Heart left ventricle (tissue), 16 donors: Measurements from ENCODE around the gene TMEFF1. TPM values are rescaled to one million over a fixed set of nuclear protein-coding genes. Genes with fewer than 3 reads are reported as not detected.
"Not testable (repeated sequence)": the region's sequence is repeated elsewhere in the genome, so short reads cannot be mapped to it uniquely, and the experiment has no call there.

Experiments used
- ATAC-seq, 4 donors: fragments of 200-7000 bp; cut with Tn5 transposase; one replicate each; pipeline ENCODE4 v1.9.1; 2020 to 2022; ENCODE audit warnings: moderate library complexity in 4 of 4, mild to moderate bottlenecking in 3 of 4, moderate number of reproducible peaks in 1 of 4
- DNase-seq, 5 donors: peaks; one replicate each; pipeline ENCODE4 v3.0.0-alpha.2; 2020
- H3K27ac ChIP-seq, 12 donors: fragments of 200-600 bp; sonication (generic) in 4 of 12; one replicate each; pipeline versions ENCODE4 v1.5.0 to v1.8.0; 2016 to 2022; ENCODE audit warnings: mild to moderate bottlenecking in 2 of 12
- H3K27me3 ChIP-seq, 9 donors: fragments of 200-600 bp; sonication (generic) in 2 of 9; one replicate each; pipeline versions ENCODE4 v1.5.1 to v1.8.0; 2016 to 2022; ENCODE audit warnings: mild to moderate bottlenecking in 3 of 9
- H3K36me3 ChIP-seq, 9 donors: fragments of 200-600 bp; sonication (generic) in 2 of 9; one replicate each; pipeline versions ENCODE4 v1.5.0 to v1.8.0; 2018 to 2022; ENCODE audit warnings: mild to moderate bottlenecking in 2 of 9
- H3K4me1 ChIP-seq, 12 donors: fragments of 200-600 bp; sonication (generic) in 4 of 12; one replicate each; pipeline versions ENCODE4 v1.5.0 to v1.8.0; 2016 to 2022; ENCODE audit warnings: mild to moderate bottlenecking in 3 of 12
- H3K4me3 ChIP-seq, 12 donors: fragments of 200-600 bp; sonication (generic) in 4 of 12; one replicate each; pipeline versions ENCODE4 v1.5.0 to v1.8.0; 2017 to 2022; ENCODE audit warnings: mild to moderate bottlenecking in 9 of 12, moderate library complexity in 4 of 12
- H3K9me3 ChIP-seq, 12 donors: fragments of 200-600 bp; sonication (generic) in 4 of 12; one replicate each; pipeline versions ENCODE4 v1.5.0 to v1.8.0; 2016 to 2022; ENCODE audit warnings: mild to moderate bottlenecking in 1 of 12
- POLR2A ChIP-seq, 2 donors: fragments of 450-650 bp; IDR thresholded peaks; one replicate each; pipeline ENCODE4 v1.6.1; 2017; ENCODE audit warnings: antibody characterized with exemption in 2 of 2, mild to moderate bottlenecking in 2 of 2, moderate library complexity in 2 of 2
- WGBS, 4 donors: extraction: QIAGEN DNeasy Blood & Tissue Kit in 2 of 4; methylation state at CpG; one replicate each; pipeline versions ENCODE4 v1.1.5 to v1.1.7; 2013 to 2018; 5-methylcytosine and 5-hydroxymethylcytosine counted together
- intact Hi-C, 10 donors: fragments of 100-400 bp; cut with DNase I; formaldehyde crosslinking; loops; one replicate each; pipeline versions ENCODE4 v1.11.1 to v1.14.2; 2022
- polyA plus RNA-seq, 2 donors: library from polyadenylated mRNA; stranded (reverse); fragments of 200-250 nt; gene quantifications; one replicate each; pipeline ENCODE4 v1.2.3, GENCODE V29; 2013
- total RNA-seq, 9 donors: library from RNA; depleted of rRNA in 2 of 9; stranded (reverse); fragments of >200 nt in 2 of 9; fragmentation: NEBNext Ultra II Directional in 3 of 9; extraction: Animal tissue kit (Norgen Biotek cat#: 25700) in 3 of 9; gene quantifications; one replicate each; pipeline versions ENCODE4 v1.1.0 to v1.2.4, GENCODE V29; 2016 to 2023
- TF ChIP-seq, protein P1 (sequence below), 12 donors: fragments of 200-600 bp; sonication (generic) in 4 of 12; IDR thresholded peaks; one replicate each; pipeline versions ENCODE4 v1.5.0 to v1.8.0; 2018 to 2022; ENCODE audit warnings: antibody characterized with exemption in 12 of 12, mild to moderate bottlenecking in 5 of 12
- donor health status: ischemic (EF 13 %, LVEDD 7.1; RV severe dilation, severe dysfunction).
- donor health status: healthy with polysubstance abuse.
- donor health status: DM: no; HTN: yes; CAD: no.
- donor health status: DM: no; HTN: no; CAD: no.
- donor health status: ischemic (EF 25% LVEDD 6.9; RV normal size, moderate dysfunction).
- donor health status: ischemic (EF 25% LVEDD 5.7; RV mildly dilated, moderate dysfunction).
- donor health status: healthy.
- donor health status: DM: yes; HTN: yes; CAD: no.
- donor health status: ischemic (EF 35%, LVEDD 5.7; RV mildly dilated, moderate dysfunction).
- donor health status: nonischemic (EF 11% LVEDD 7.7; RV severe dilation, severe dysfunction).
- donor health status: DM: yes; HTN: yes; CAD: no.
- donor health status: PGD.
- donor health status: ischemic (EF 29% LVEDD 5.4; RV normal size, mild dysfunction).
- donor health status: nonischemic (EF 23%, LVEDD 6.1; RV moderate dilation, normal function).

TMEFF1 gene
- total and polyA plus RNA-seq, 11 donors: 0.03 to 1.1 (median 0.19) TPM; not detected in 4

DNA sequence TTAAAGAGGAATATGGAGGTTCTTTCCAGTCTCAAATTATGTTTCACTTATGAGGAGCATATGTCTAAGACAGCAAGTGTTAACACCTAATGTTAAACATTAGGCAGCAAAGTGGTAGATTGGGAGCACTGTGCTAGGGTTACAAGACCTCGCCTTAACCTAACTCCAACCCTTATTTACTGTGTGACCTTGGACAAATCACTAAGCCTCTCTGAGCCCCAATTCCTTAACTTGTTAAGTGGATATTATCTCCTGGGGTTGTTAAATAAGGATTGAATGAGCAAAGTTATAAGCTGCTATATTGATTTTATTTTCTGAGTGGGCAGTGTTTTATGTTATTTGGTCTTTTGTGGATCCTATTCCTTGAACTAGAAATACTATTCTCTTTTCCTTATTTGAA lies 38.3 kb downstream of the TMEFF1 start:
- no peak for TF ChIP-seq POLR2A (IDR thresholded peaks at IDR 0.05)
- TF ChIP-seq, protein P1, sequence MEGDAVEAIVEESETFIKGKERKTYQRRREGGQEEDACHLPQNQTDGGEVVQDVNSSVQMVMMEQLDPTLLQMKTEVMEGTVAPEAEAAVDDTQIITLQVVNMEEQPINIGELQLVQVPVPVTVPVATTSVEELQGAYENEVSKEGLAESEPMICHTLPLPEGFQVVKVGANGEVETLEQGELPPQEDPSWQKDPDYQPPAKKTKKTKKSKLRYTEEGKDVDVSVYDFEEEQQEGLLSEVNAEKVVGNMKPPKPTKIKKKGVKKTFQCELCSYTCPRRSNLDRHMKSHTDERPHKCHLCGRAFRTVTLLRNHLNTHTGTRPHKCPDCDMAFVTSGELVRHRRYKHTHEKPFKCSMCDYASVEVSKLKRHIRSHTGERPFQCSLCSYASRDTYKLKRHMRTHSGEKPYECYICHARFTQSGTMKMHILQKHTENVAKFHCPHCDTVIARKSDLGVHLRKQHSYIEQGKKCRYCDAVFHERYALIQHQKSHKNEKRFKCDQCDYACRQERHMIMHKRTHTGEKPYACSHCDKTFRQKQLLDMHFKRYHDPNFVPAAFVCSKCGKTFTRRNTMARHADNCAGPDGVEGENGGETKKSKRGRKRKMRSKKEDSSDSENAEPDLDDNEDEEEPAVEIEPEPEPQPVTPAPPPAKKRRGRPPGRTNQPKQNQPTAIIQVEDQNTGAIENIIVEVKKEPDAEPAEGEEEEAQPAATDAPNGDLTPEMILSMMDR (IDR thresholded peaks at IDR 0.05): no peak
- ATAC-seq (no peak), DNase-seq (no peak)
- Histone ChIP-seq H3K4me3 (no peak overlapping the region), H3K27ac (no peak overlapping the region), H3K36me3 (no peaks in the 10 kb centered on the region), H3K4me1 (peaks cover 0 to 4% (median 0%) of the 10 kb centered on the region in 12 donors), H3K9me3 (no peaks in the 10 kb centered on the region), H3K27me3 (no peaks in the 10 kb centered on the region)
- 94 to 100% (median 99%) methylated on average over 1 of the region's 1 CpG for WGBS, 4 donors
- intact Hi-C loops: loop anchor here in 1 of 10 donors (10.0 kb wide), 1 partner anchor 54 kb away; no protein-coding TSS in a partner anchor

DNA sequence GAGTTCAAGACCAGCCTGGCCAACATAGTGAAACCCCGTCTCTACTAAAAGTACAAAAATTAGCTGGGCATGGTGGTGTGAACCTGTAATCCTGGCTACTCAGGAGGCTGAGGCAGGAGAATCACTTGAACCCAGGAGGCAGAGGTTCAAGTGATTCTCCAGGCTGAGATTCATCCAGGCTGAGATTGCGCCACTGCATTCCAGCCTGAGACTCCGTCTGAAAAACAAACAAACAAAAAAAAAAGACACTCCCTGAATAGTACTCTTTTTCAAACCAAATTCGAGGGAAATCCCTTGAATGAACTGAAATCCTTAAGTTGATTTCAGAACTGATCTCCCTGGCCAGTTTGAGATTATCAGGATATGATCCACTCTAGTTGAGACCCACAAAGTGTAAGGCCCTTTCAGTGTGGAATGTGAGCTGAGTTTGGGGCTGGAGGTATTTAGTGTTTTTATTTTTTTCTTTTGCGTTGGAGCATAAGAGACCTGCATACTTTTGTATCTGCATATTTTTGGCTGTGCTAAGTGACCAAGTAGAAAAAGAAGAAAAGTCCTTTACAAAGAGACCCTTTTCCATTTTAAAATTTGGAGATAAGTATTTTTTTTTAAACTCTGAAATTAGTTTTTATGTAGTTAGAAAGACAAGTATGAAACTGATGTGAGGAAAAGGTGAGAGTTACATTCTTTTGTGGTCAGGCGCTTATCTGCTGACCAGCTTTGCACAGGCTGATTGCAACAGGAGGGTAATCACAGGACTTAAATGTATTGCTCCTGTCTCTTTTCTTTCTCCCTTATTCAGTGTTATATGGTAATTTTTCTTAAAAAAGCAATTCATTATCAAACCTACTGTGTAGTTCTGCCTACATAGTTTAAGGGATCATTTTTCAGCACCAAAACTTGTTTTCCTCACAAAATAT lies 42.9 kb downstream of the TMEFF1 start:
- intact Hi-C loops: loop anchor here in 1 of 10 donors (10.0 kb wide), 1 partner anchor 49 kb away; no protein-coding TSS in a partner anchor

DNA sequence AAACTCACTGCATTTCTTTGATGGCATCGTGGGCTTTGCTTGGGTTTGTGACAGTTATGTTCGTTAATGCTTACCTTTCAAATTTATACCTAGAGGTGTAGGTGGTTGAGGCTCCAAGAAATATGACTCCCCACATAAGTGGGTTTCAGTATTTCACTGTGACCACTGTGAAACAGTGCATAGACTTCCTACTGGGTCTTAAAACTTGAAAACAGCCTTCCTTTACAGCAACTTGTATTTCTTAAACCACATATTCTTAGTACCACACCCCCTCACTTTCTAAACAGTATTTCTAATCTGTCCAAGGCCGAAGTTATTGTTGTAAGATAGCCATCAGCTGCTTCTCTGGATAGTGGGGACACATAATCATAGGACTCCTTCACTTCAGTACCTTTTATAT lies 48.3 kb downstream of the TMEFF1 start:
- Histone ChIP-seq H3K9me3 (no peaks in the 10 kb centered on the region), H3K27me3 (no peaks in the 10 kb centered on the region), H3K4me1 (no peaks in the 10 kb centered on the region), H3K4me3 (no peak overlapping the region), H3K27ac (no peak overlapping the region), H3K36me3 (no peaks in the 10 kb centered on the region)
- ATAC-seq: no peak
- TF ChIP-seq, protein P1 (IDR thresholded peaks at IDR 0.05): no peak
- TF ChIP-seq POLR2A (IDR thresholded peaks at IDR 0.05): no peak
- WGBS, 4 donors: 78 to 82% (median 79%) methylated on average over 3 of the region's 3 CpGs
- no peak for DNase-seq
- intact Hi-C loops: no loop called here

More for the DNA sequence above, 42.9 kb downstream of the TMEFF1 start:
- WGBS, 4 donors: 77 to 85% (median 81%) methylated on average over 6 of the region's 6 CpGs
- no peak overlapping the region for H3K27ac ChIP-seq
- H3K36me3 ChIP-seq: no peaks in the 10 kb centered on the region
- DNase-seq (no peak), ATAC-seq (no peak)
- no peaks in the 10 kb centered on the region for H3K4me1 ChIP-seq
- TF ChIP-seq, protein P1 (IDR thresholded peaks at IDR 0.05): no peak
- TF ChIP-seq POLR2A (IDR thresholded peaks at IDR 0.05): no peak
- H3K9me3 ChIP-seq: no peaks in the 10 kb centered on the region
- no peak overlapping the region for H3K4me3 ChIP-seq
- no peaks in the 10 kb centered on the region for H3K27me3 ChIP-seq

DNA sequence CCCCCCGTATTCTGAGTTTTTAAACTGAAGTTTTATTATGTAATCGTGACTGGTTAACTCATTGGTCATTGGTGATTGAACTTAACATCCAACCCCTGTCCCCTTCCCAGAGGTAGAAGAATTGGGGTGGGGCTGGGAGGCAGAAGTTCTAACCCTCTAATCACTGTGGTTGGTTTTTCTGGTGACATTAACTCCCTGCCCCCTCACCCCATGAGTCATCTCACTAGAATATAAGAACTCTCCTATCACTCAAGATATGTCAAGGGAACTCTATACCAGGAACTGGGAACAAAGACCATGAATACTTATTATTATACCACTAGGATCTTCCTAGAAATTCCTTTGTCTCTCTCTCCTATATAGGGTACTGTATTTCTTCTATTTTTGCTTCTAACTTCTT lies 52.6 kb downstream of the TMEFF1 start:
- Histone ChIP-seq H3K4me3 (no peak overlapping the region), H3K4me1 (no peaks in the 10 kb centered on the region), H3K27ac (no peak overlapping the region), H3K36me3 (no peaks in the 10 kb centered on the region), H3K9me3 (no peaks in the 10 kb centered on the region), H3K27me3 (no peaks in the 10 kb centered on the region)
- DNase-seq (no peak), ATAC-seq (no peak)
- no peak for TF ChIP-seq POLR2A (IDR thresholded peaks at IDR 0.05)
- TF ChIP-seq, protein P1 (IDR thresholded peaks at IDR 0.05): no peak
- 97 to 100% (median 98%) methylated on average over 2 of the region's 2 CpGs for WGBS, 4 donors
- intact Hi-C loops: no loop called here

DNA sequence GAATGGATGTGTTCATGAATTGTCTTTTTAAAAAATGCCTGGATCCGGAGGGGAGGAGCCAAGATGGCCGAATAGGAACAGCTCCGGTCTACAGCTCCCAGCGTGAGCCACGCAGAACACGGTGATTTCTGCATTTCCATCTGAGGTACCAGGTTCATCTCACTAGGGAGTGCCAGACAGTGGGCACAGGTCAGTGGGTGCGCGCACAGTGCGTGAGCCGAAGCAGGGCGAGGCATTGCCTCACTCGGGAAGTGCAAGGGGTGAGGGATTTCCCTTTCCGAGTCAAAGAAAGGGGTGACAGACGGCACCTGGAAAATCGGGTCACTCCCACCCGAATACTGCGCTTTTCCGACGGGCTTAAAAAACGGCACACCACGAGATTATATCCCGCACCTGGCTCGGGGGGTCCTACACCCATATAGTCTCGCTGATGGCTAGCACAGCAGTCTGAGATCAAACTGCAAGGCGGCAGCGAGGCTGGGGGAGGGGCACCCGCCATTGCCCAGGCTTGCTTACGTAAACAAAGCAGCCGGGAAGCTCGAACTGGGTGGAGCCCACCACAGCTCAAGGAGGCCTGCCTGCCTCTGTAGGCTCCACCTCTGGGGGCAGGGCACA lies 54.3 kb downstream of the TMEFF1 start:
- H3K4me1 ChIP-seq, ATAC-seq, intact Hi-C loops, H3K36me3 ChIP-seq, H3K4me3 ChIP-seq, H3K27ac ChIP-seq, H3K27me3 ChIP-seq, H3K9me3 ChIP-seq: not testable (repeated sequence)
- 92 to 95% (median 95%) methylated on average over 28 to 30 of the region's 30 CpGs for WGBS, 4 donors
- peak in 1 of 5 donors; percentile 54 for DNase-seq
